Stimulated activated CD4-positive, alpha-beta T cell treated with anti-CD3 and anti-CD28 coated beads, Interleukin-15, amount 100 ng/mL, for 1 hour (primary cell): ENCODE measurements around the gene B4GALNT3.

Experiments used
- DNase-seq, 2 donors: peaks; one replicate each; pipeline ENCODE4 v3.0.0-alpha.2; 2020; ENCODE audit warnings: low read depth in 1 of 2, low spot score in 1 of 2

B4GALNT3 gene

DNA sequence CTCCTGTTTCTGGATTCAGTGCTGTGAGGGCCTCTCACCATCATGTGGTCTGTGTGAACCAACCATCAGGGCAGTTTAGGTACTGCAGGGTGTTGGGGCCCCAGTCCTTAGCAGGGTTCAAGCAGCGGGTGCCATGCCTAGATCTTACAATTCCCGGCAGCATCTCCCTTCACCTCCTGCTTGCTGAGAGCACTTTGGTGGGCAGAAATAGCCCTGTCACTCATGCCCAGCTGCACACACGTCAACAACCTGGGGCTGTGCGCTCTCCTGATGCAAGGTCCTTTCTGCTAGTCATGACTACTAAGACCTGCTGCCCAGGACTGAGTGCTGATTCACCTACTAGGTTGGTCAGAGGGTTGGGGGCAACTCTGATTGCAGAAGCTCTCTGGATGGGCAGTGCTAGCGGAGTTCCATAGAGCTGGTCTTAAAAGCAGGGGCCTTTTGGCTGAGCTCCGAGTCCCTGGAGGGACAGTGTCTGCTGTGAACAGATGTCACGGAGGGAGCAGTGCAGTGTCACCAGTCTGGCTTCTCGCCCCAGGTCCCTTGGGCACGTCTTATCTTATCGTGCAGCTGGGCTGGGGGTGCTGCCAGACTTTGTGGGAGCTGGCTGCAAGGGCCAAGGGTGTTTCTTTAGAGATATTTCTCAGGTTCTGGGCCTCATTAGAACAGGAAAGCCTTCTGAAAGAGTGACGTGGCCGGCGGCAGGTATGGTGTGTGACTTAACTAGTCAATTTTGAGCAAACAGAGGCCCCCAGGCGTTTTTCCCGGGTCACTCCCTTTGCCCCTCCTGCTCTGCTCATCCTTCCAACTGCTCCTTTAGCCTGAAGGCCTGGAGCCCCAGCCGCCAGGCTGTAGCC lies 131.7 kb downstream of the B4GALNT3 start:
- no peak for DNase-seq

DNA sequence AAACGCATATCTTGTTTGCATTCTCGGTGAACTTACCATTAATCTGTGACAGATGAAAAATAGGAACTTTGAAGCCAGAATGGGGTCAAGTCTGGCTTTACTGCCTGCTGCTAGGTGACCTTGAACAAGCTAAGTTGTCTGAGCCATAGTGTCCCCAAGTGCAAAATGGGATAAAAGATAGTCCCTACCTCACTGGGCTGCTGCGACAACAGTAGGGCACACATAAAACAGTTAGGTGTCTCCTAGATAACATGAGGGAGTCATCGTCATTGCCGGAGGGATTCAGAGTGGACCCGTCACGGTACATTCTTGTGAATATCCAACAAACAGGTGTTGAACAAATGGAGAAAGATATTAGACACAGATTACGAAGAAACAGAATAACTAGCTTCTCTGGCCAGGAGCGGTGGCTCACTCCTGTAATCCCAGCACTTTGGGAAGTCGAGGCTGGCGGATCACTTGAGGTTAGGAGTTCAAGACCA lies 132.3 kb downstream of the B4GALNT3 start:
- DNase-seq, result no peak

DNA sequence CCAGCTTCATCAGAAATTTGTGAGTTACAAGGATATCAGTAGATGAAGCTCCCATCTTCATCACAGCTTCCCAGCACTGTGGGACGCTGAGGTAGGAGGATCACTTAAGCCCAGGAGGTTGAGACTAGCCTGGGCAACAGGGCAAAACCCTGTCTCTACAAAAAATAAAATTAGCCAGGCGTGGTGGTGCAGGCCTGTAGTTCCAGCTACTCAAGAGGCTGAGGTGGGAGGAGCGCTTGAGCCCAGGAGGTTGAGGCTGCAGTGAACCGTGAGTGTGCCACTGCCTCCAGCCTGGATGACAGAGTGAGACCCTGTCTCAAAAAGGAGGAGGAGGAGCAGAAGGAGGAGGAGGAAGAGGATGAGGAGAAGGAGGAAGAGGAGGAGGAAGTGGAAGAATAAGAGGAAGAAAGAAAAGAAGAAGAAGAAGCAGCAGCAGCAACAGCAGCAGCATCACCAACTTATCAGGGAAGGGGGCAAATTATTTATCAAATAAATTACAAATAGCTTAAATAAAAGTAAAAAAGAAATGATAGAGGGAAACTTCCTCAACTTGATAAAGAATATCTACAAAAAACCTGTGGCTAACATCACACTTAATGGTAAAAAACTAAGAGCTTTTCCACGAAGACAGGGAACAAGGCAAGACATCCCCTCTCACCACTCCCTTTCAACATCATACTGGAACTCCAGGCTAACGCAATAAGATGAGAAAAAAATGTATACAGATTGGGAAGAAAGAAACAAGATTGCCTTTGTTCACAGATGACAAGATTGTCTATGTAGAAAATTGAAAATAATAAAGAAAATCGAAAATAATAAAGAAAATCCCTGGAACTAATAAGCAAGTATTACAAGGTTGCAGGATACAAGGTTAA lies 133.9 kb downstream of the B4GALNT3 start:
- no peak for DNase-seq

DNA sequence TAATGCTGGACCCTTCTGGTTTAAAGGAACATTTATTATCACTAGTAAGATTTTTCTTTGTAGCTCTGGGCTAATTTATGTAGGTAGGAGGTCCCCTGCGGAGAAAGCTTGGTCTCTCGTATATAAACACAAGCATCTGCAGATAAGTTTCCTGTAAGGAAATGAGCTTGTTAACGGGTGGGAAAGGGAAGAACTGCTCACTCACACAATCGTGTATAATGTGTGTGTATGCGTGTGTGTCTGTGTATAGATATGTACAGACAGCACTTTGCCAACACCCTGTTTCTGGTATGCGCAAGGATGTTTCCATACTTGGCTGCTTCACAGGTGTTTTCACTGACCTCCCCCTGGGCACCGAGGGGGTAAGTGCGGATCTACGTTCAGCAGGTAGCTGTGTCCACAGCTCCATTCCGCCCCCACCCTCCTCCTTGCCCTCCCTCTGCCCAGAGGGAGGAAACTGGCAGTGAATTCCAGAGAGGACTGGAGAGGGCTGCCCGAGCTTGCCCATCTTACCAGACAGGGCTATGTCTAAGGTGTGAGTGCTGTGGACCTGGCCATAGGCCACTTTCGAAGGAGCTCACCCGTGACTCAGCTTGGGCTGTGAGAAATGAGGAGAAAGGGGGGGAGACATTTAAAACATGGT lies 138.3 kb downstream of the B4GALNT3 start:
- no peak for DNase-seq

DNA sequence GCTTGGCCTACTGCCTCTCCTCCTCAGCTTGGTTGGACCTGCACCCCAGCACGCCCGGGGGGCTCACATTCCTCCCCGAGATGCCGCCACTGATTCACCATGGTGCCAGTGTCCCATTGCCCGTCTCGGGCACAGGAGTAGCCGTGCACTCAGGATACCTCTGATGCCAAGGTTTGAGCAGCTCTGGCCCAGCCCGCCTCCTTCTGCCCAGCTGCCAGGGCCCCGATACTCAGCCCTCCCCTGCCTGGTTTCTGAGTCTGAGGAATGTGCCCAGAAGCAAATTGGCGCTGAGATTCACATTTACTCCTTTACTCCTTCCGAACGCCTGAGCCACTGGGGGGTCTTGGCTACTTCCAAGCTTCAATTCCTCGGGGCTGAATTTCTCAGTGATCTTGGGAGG lies 140.0 kb downstream of the B4GALNT3 start:
- DNase-seq, result no peak

DNA sequence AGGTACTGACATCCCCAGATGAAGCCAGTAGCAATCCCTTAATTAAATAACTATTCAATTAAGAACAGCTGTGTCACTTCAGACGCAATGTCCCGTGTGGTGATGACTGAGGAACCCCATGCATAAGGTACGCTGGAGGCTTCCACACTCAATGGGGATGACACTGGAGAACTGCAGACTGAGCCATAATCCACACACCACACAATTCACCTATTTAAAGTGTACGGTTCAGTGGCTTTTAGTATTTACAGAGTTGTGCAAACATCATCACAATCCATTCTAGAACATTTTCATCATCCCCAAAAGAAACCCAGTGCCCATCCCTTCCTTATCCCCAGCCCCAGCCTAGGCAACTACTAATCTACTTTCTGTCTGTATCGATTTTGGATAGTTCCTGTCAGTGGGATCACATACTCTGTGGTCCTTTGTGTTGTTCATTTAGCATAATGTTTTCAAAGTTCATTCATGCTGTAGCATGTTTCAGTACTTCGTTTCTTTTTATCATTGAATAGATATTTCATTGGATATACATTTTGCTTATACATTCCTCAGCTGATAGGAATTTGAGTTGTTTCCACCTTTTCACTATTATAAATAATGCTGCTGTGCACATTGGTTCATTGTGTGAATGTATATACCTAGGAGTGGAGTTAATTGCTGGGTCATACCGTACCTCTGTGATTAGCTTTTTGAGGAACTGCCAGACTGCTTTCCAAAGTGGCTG lies 142.4 kb downstream of the B4GALNT3 start:
- no peak for DNase-seq

DNA sequence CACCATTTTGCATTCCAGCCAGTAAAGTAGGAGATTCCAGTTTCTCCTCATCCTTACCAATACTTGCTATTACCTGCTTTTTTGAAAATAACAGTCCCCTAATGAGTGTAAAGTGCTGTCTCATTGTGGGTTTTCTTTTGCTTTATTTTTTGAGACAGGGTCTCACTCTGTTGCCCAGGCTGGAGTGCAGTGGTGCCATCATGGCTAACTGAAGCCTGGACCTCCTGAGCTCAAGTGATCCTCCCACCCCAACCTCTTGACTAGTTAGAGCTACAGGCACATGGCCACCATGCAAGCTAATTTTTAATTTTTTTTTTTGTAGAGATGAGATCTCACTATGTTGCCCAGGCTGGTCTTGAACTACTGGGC lies 142.9 kb downstream of the B4GALNT3 start:
- no peak for DNase-seq

DNA sequence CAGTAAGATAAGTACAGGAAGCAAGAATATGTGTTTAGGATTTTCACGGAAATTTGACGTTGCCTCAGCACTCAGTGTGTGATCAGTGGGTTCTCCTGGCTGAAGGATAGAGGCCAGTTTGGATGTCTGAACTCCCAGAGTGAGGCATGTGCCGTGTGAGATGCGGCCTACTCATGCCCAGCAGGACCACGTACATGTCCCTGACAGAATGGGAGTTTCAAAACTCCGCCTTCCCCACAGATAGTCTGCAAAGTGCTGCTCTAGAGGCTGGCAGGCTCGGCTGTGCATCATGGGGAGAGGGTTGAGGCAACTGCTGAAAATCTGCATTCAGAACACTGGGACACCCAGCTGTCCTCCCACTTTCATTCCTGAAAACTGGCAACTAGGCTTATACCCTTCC lies 145.2 kb downstream of the B4GALNT3 start:
- no peak for DNase-seq

DNA sequence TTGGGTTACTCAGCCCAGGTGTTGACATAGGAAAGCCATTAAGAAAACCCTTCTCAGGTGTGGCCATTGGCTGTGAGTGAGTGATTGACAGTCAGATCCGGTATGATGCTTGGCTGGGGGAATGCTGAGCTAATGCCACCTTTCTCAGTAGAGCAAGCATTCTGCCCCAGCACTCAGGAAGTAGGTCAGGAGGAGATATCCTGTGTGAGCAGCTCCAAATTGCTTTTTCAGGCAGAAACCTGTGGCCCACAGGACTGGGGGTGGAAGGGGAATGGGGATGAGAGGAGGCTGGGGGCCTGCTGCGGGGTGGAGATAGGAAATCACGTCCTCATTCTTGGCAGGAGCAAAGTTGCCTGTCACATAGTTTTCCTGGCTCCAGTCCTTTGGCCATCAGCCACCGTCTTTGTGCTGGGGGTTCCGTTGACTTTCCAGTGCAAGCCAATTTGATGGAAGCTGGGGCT lies 147.8 kb downstream of the B4GALNT3 start:
- DNase-seq, result no peak

DNA sequence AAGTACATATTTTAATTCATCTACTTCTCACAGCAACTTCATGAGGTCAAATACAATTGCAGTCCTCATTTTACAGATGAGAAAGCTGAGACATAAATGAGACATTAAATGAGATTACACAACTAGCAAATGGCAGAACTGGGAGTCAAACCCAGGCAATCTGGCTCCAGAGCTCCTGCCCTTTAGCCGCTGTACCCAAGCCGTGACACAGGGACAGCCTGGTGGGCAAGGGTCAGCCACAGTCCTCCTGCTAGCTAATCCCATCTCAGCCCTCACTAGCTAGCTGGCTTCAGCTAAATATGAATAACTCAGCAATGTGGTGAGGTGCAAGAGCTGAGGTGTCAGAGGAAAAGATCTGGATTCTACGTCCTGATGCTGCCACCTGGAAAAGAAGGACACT lies 148.7 kb downstream of the B4GALNT3 start:
- DNase-seq, result no peak

DNA sequence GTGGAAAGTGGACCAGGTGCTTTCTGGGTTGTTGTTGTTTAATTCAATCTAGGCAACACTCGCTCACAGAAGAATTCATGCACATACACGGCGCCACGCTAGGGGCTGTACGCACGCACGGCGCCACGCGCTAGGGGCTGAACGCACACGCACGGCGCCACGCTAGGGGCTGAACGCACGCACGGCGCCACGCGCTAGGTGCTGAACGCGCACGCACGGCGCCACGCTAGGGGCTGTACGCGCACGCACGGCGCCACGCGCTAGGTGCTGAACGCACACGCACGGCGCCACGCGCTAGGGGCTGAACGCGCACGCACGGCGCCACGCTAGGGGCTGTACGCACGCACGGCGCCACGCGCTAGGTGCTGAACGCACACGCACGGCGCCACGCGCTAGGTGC lies 149.2 kb downstream of the B4GALNT3 start:
- no peak for DNase-seq

DNA sequence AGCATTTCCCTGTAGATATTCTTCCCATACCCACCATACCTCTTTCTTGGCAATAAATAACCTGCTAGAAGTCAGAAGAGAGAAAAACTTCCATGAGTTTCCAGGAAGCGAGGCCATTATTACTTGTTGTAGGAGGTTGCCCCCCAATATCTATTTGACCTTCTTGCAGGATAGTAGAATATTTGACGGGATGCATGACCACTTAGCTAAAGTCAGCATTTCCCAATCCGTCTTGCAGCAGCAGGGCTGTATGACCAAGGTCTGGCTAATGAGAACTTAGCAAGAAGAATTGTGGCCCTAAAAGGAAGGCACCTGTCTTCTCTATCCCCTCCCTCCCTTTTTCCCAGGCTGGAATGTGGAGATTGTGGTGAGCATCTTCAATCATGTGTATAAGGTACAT lies 152.0 kb downstream of the B4GALNT3 start:
- DNase-seq, result no peak

DNA sequence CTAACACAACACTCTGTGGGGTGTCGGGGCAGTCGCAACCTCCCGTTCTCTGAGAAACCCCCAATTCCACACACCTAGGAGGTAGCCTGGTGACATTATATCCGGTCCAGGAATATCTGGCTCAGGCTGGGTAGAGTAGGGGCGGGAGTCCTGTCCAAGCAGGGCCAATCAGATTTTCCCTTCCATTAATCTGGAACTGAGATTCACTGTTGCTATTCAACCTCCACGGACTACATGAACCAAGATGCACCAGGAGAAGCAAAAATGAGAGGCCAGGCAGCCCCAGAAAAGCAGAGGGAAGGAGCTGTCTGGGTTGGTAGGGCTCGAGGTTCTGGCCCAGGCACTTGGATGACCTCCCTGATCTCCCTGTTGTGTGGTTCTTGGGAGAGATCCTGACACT lies 152.6 kb downstream of the B4GALNT3 start:
- DNase-seq, result no peak

DNA sequence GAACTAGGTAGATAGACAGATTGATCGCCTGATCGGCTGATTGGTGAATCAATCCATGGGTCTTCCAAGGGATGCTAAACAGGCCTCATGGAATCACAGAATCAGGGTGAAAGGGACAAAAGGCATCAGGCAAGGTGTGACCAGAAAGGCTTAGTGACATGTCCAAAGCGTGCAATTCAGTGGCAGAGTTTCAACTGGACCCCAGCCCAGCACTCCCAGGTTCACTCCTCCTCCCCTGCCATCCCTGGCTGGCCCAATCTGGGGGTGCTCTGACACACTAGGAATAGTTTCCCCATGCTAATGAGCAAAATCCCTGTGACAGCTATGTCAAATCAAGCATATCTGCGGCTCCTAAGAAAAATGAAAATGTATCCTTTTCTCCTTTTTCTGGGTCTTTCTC lies 153.1 kb downstream of the B4GALNT3 start:
- no peak for DNase-seq
